ENCODE data around the gene SHB. TPM values are rescaled to one million over a fixed set of nuclear protein-coding genes. Genes with fewer than 3 reads are reported as not detected.

Gene SHB
- total and polyA plus RNA-seq, 2 donors (not counting 3 experiments of a cell fraction or from before 2014, with no cell fraction given), result 13.4 to 24.9 TPM

DNA sequence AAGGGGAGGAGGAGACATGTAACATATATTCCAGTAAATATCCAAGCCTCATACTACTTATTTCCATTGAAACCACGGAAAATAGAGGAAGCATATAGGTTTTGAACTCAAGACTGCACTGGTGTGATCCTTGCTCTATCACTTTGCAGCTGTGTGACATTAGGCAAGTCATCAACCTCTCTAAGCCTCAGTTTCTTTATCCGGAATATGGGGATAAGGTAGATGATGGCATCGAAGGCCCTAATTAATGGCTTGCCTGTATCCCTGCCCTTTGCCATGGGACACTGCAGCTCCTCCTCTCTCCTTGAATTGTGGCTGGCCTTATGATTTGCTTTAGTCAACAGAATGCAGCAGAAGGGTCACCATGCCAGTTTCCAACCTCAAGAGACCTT, 6.9 kb downstream of the SHB start:
- H3K9me1 ChIP-seq (replicated peaks; ENCODE audit: control insufficient read depth, extremely low read depth, insufficient read depth, low read length), result no peaks in the 10 kb centered on the region
- no peaks in the 10 kb centered on the region for H3K27me3 ChIP-seq (ENCODE audit: control insufficient read depth in 2 of 2, insufficient read depth in 2 of 2, low read length in 2 of 2)
- FAIRE-seq (no peak), DNase-seq (ENCODE audit: low read depth, low spot score) (no peak)
- intact Hi-C loops (cut with micrococcal nuclease) (no loop called here), dilution Hi-C loops (cut with MboI; ENCODE audit: extremely low pct_ligation_motif_present, low sequenced_read_pairs) (no loop called here)
- no peak overlapping the region for H3K4me2 ChIP-seq (ENCODE audit: insufficient read depth, low read length)
- peaks cover 88% of the 10 kb centered on the region for H3K79me2 ChIP-seq (ENCODE audit: control insufficient read depth, insufficient read depth, low read length)
- CTCF ChIA-PET, result interaction anchor here (1.8 kb wide), 1 partner anchor 37 kb away, joined by 6 read pairs; no protein-coding TSS in a partner anchor
- TF ChIP-seq JUN (IDR thresholded peaks at IDR 0.05; ENCODE audit: borderline replicate concordance, insufficient read depth, insufficient read length, low read depth), result no peak
- TF ChIP-seq, protein P1, sequence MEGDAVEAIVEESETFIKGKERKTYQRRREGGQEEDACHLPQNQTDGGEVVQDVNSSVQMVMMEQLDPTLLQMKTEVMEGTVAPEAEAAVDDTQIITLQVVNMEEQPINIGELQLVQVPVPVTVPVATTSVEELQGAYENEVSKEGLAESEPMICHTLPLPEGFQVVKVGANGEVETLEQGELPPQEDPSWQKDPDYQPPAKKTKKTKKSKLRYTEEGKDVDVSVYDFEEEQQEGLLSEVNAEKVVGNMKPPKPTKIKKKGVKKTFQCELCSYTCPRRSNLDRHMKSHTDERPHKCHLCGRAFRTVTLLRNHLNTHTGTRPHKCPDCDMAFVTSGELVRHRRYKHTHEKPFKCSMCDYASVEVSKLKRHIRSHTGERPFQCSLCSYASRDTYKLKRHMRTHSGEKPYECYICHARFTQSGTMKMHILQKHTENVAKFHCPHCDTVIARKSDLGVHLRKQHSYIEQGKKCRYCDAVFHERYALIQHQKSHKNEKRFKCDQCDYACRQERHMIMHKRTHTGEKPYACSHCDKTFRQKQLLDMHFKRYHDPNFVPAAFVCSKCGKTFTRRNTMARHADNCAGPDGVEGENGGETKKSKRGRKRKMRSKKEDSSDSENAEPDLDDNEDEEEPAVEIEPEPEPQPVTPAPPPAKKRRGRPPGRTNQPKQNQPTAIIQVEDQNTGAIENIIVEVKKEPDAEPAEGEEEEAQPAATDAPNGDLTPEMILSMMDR (IDR thresholded peaks at IDR 0.05; ENCODE audit: extremely low read depth in 1 of 2, insufficient read depth in 1 of 2, low read depth in 1 of 2, low read length in 2 of 2), result no peak
- TF ChIP-seq FOS (IDR thresholded peaks at IDR 0.05; ENCODE audit: borderline replicate concordance, insufficient read depth, low read length), result no peak
- TF ChIP-seq, protein P2, sequence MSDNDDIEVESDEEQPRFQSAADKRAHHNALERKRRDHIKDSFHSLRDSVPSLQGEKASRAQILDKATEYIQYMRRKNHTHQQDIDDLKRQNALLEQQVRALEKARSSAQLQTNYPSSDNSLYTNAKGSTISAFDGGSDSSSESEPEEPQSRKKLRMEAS (IDR thresholded peaks at IDR 0.05; ENCODE audit: insufficient read depth, insufficient read length), result no peak
- TF ChIP-seq EZH2 (IDR thresholded peaks at IDR 0.05; ENCODE audit: borderline replicate concordance, low read depth, low read length, severe bottlenecking), result no peak
- TF ChIP-seq POLR2A (IDR thresholded peaks at IDR 0.05; ENCODE audit: low read depth, low read length), result no peak
- no peak for TF ChIP-seq MYC (IDR thresholded peaks at IDR 0.05; ENCODE audit: low read depth, low read length)
- TF ChIP-seq POLR2AphosphoS5 (IDR thresholded peaks at IDR 0.05; ENCODE audit: insufficient read depth, low read depth, low read length), result no peak
- no peak for TF ChIP-seq GATA2 (IDR thresholded peaks at IDR 0.05; ENCODE audit: insufficient read depth, insufficient read length, low read depth, low read length)
- peaks cover 71% of the 10 kb centered on the region for H3K4me1 ChIP-seq (ENCODE audit: control insufficient read depth, extremely low read depth, insufficient read depth, low read length)
- H3K9ac ChIP-seq (replicated peaks; ENCODE audit: extremely low read depth, insufficient read depth, low read length), result no peak overlapping the region
- no peak overlapping the region for H3K27ac ChIP-seq (ENCODE audit: insufficient read depth, low read depth, low read length)
- H2AFZ ChIP-seq (ENCODE audit: low read depth, low read length), result no peak overlapping the region
- POLR2A ChIA-PET, result no interaction called here
- H3K9me3 ChIP-seq (replicated peaks; ENCODE audit: control insufficient read depth, insufficient read depth, low read length), result no peaks in the 10 kb centered on the region
- no TSS peak for BruUV-seq (replicated peaks)
- no peak overlapping the region for H3K4me3 ChIP-seq (replicated peaks in 1 of 3; ENCODE audit: insufficient read depth in 1 of 3, low read depth in 1 of 3, low read length in 3 of 3)
- no peaks in the 10 kb centered on the region for H3K36me3 ChIP-seq (ENCODE audit: control insufficient read depth in 2 of 2, extremely low read depth in 1 of 2, insufficient read depth in 2 of 2, low read length in 2 of 2)
- H4K20me1 ChIP-seq (replicated peaks; ENCODE audit: control insufficient read depth, extremely low read depth, insufficient read depth, low read length), result no peaks in the 10 kb centered on the region

Data from endothelial cell of umbilical vein (primary cell).